ENCODE measurements around the gene SESN3.

Gene SESN3

GRCh38 chr11:95231127-95231880 lies at the start of gene SESN3:
Gene SESN3, minus strand, starts transcription at chr11:95231202. Its CDS starts 342 bp downstream, at chr11:95230860.
- no peaks in the 10 kb centered on the region for H3K9me3 ChIP-seq (ENCODE audit: control insufficient read depth, insufficient read depth, low read depth, low read length)
- peak within 1 kb of the TSS; percentile 82 for H3K4me3 ChIP-seq (ENCODE audit: low read depth, low read length)
- ChIA-PET CTCF (interaction anchor here (0.5 to 2.5 kb wide), 13 partner anchors 14 to 475 kb away, joined by 3 to 12 read pairs (median 4); partner anchors contain the start of gene SRSF8), POLR2A (interaction anchor here (0.6 to 2.4 kb wide), 40 partner anchors 10 to 1158 kb away, joined by 3 to 23 read pairs (median 4); partner anchors contain the start of genes CCDC82, CEP57, CWC15 and FAM76B)
- no peaks in the 10 kb centered on the region for H3K36me3 ChIP-seq (ENCODE audit: control insufficient read depth in 2 of 2, insufficient read depth in 1 of 2, low read length in 2 of 2)
- peak within 1 kb of the TSS; percentile 87 for H3K27ac ChIP-seq (ENCODE audit: extremely low read depth, low read depth, low read length)
- H3K4me1 ChIP-seq (ENCODE audit: control insufficient read depth, insufficient read depth, low read length) = peaks cover 6% of the 10 kb centered on the region
- no peak for TF ChIP-seq ATF2 (tag by site-specific recombination; IDR thresholded peaks at IDR 0.05; ENCODE audit: low read depth)
- TF ChIP-seq ZNF175 (tag by site-specific recombination; IDR thresholded peaks at IDR 0.05) = no peak
- peak; percentile 100 for TF ChIP-seq ZBTB6 (tag by site-specific recombination; IDR thresholded peaks at IDR 0.05)
- TF ChIP-seq ZNF585B (tag by site-specific recombination; IDR thresholded peaks at IDR 0.05) = peak; percentile 64
- peak; percentile 63 for TF ChIP-seq EGR2 (tag by site-specific recombination; IDR thresholded peaks at IDR 0.05; ENCODE audit: low read depth)
- TF ChIP-seq, protein P1, sequence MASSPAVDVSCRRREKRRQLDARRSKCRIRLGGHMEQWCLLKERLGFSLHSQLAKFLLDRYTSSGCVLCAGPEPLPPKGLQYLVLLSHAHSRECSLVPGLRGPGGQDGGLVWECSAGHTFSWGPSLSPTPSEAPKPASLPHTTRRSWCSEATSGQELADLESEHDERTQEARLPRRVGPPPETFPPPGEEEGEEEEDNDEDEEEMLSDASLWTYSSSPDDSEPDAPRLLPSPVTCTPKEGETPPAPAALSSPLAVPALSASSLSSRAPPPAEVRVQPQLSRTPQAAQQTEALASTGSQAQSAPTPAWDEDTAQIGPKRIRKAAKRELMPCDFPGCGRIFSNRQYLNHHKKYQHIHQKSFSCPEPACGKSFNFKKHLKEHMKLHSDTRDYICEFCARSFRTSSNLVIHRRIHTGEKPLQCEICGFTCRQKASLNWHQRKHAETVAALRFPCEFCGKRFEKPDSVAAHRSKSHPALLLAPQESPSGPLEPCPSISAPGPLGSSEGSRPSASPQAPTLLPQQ (tag by site-specific recombination; IDR thresholded peaks at IDR 0.05) = no peak
- TF ChIP-seq ZNF266 (tag by site-specific recombination; IDR thresholded peaks at IDR 0.05; ENCODE audit: low read depth) = no peak
- TF ChIP-seq ZNF626 (tag by site-specific recombination; IDR thresholded peaks at IDR 0.05) = no peak
- TF ChIP-seq ZNF121 (tag by site-specific recombination; IDR thresholded peaks at IDR 0.05) = no peak
- TF ChIP-seq ZNF660 (tag by site-specific recombination; IDR thresholded peaks at IDR 0.05) = peak; percentile 85
- TF ChIP-seq ZNF707 (tag by site-specific recombination; IDR thresholded peaks at IDR 0.05) = no peak
- no peak for TF ChIP-seq INSM2 (tag by site-specific recombination; IDR thresholded peaks at IDR 0.05)
- TF ChIP-seq GLIS2 (tag by site-specific recombination; IDR thresholded peaks at IDR 0.05) = peak; percentile 68
- no peak for TF ChIP-seq ZNF23 (tag by site-specific recombination; IDR thresholded peaks at IDR 0.05; ENCODE audit: borderline replicate concordance)
- TF ChIP-seq ZNF701 (tag by site-specific recombination; IDR thresholded peaks at IDR 0.05) = no peak
- no peak for TF ChIP-seq ZSCAN30 (tag by site-specific recombination; IDR thresholded peaks at IDR 0.05)
- TF ChIP-seq ZNF473 (tag by site-specific recombination; IDR thresholded peaks at IDR 0.05) = no peak
- TF ChIP-seq ZNF335 (tag by site-specific recombination; conservative IDR thresholded peaks at IDR 0.05) = no peak; the same call in 1 of the 2 replicates
- TF ChIP-seq TCF7L2 (IDR thresholded peaks at IDR 0.05; ENCODE audit: borderline replicate concordance, low read depth, low read length) = no peak
- TF ChIP-seq ZNF16 (tag by site-specific recombination; IDR thresholded peaks at IDR 0.05; ENCODE audit: low read depth) = peak; percentile 56; the same call in 1 of the 2 replicates
- no peak for TF ChIP-seq ZNF544 (tag by site-specific recombination; IDR thresholded peaks at IDR 0.05)
- no peak for TF ChIP-seq ZNF510 (tag by site-specific recombination; IDR thresholded peaks at IDR 0.05; ENCODE audit: insufficient replicate concordance)
- TF ChIP-seq KLF9 (tag by site-specific recombination; IDR thresholded peaks at IDR 0.05; ENCODE audit: low read depth) = peak; percentile 64
- no peak for TF ChIP-seq ZNF426 (tag by site-specific recombination; IDR thresholded peaks at IDR 0.05)
- peak; percentile 61 for TF ChIP-seq IKZF3 (tag by site-specific recombination; IDR thresholded peaks at IDR 0.05)
- TF ChIP-seq ZNF398 (tag by site-specific recombination; IDR thresholded peaks at IDR 0.05) = 0 out of 2 replicates have a peak, but pooled peaks have one; percentile 9
- TF ChIP-seq, protein P2, sequence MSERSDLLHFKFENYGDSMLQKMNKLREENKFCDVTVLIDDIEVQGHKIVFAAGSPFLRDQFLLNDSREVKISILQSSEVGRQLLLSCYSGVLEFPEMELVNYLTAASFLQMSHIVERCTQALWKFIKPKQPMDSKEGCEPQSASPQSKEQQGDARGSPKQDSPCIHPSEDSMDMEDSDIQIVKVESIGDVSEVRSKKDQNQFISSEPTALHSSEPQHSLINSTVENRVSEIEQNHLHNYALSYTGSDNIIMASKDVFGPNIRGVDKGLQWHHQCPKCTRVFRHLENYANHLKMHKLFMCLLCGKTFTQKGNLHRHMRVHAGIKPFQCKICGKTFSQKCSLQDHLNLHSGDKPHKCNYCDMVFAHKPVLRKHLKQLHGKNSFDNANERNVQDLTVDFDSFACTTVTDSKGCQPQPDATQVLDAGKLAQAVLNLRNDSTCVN (tag by site-specific recombination; optimal IDR thresholded peaks at IDR 0.05) = no peak
- no peak for TF ChIP-seq ZNF114 (tag by site-specific recombination; IDR thresholded peaks at IDR 0.05)
- 0 out of 2 replicates have a peak, but pooled peaks have one; percentile 28 for TF ChIP-seq ZEB2 (tag by site-specific recombination; IDR thresholded peaks at IDR 0.05)

Measured in HEK293 (cell line).